ENCODE data around the gene LTN1.
"Not testable (repeated sequence)": the region's sequence is repeated elsewhere in the genome, so short reads cannot be mapped to it uniquely, and the experiment has no call there.

Gene LTN1, protein sequence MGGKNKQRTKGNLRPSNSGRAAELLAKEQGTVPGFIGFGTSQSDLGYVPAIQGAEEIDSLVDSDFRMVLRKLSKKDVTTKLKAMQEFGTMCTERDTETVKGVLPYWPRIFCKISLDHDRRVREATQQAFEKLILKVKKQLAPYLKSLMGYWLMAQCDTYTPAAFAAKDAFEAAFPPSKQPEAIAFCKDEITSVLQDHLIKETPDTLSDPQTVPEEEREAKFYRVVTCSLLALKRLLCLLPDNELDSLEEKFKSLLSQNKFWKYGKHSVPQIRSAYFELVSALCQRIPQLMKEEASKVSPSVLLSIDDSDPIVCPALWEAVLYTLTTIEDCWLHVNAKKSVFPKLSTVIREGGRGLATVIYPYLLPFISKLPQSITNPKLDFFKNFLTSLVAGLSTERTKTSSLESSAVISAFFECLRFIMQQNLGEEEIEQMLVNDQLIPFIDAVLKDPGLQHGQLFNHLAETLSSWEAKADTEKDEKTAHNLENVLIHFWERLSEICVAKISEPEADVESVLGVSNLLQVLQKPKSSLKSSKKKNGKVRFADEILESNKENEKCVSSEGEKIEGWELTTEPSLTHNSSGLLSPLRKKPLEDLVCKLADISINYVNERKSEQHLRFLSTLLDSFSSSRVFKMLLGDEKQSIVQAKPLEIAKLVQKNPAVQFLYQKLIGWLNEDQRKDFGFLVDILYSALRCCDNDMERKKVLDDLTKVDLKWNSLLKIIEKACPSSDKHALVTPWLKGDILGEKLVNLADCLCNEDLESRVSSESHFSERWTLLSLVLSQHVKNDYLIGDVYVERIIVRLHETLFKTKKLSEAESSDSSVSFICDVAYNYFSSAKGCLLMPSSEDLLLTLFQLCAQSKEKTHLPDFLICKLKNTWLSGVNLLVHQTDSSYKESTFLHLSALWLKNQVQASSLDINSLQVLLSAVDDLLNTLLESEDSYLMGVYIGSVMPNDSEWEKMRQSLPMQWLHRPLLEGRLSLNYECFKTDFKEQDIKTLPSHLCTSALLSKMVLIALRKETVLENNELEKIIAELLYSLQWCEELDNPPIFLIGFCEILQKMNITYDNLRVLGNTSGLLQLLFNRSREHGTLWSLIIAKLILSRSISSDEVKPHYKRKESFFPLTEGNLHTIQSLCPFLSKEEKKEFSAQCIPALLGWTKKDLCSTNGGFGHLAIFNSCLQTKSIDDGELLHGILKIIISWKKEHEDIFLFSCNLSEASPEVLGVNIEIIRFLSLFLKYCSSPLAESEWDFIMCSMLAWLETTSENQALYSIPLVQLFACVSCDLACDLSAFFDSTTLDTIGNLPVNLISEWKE (N-terminal part only)

DNA sequence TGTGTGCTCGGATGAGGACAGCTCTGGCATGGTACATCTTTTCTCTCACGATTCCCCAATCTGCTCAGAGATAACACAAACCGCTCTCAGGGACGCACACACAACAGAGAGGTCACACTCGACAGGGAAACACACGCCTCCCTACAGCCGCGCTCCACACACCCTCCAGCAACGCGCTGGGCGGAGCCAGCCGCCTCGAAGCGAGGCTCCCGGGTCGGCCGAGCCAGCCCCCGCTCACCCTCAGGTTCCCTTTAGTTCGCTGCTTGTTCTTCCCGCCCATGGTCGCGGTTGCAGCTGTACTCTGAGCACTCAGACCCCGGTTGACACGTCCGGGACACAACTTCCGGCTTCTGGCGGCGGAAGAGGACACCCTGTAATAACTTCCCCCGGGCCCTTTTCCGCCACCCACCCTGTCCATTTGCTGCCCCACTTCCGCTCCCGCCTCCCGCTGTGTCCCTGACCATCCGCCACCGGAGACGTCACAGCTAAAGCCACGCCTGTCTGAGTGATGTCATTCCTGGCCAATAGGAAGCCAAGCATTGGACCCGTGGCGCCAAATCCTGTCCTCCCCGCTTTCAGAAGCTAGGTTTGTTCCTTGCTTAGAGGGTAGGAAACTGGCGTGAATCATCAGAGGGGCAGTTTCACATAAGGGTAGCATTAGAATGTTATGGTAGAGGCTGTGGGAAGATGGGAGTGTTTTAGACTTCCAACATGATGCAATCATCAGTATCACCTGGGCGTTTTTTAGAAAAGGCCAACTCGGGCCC, at the start of gene LTN1:
LTN1 (minus strand) TSS at position 352 of the 767 bp plus-strand sequence; CDS start at position 280, 72 bp downstream.
- DNase-seq: peak; percentile 100

- no peak for DNase-seq
These were observed 42.0 kb upstream of the LTN1 start for GRCh38 chr21:29034678-29035077.

- no peak for DNase-seq
These were observed 41.2 kb upstream of the LTN1 start for GRCh38 chr21:29033871-29034270.

GRCh38 chr21:29033301-29033700, 40.6 kb upstream of the LTN1 start:
- no peak for DNase-seq

- no peak for DNase-seq
These were observed 38.2 kb upstream of the LTN1 start for GRCh38 chr21:29030909-29031308.

DNA sequence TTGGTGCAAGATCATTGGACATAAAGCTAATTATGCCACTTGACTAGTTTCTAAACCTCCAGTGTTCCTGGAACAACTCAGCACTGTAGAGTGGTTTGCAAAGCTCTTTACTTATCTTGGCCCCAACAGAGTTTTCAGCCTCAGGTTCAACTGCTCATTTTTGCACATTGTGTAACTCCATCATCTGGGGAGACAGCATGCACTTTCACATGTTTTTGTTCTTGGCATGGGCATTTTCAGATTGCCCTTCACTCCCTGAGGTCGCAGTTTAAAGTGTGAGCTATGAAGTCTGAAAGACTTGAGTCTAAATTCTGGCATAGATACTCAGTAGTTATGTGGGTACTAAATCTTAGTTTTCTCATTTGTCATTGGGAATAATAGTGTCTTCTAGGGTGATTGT, 36.8 kb upstream of the LTN1 start:
- no peak for DNase-seq

DNA sequence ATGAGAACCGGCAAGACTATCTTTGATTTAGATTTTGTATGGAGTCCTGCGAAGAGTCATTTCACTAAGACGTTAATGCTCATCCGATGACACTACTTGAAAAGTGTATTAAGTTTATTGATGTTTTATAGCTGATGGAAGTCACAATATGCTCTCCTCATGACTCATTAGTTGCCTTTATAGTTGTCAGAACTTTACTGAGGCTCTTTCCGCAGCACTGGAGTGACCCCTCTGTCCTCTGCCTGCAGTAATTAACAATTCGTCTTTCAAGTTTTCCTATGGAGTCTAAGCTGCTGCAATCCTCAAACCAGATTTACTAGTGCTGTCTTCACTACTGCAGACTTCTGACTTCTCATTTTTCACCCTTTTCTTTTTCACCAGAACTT, 32.6 kb upstream of the LTN1 start:
- DNase-seq: no peak

DNA sequence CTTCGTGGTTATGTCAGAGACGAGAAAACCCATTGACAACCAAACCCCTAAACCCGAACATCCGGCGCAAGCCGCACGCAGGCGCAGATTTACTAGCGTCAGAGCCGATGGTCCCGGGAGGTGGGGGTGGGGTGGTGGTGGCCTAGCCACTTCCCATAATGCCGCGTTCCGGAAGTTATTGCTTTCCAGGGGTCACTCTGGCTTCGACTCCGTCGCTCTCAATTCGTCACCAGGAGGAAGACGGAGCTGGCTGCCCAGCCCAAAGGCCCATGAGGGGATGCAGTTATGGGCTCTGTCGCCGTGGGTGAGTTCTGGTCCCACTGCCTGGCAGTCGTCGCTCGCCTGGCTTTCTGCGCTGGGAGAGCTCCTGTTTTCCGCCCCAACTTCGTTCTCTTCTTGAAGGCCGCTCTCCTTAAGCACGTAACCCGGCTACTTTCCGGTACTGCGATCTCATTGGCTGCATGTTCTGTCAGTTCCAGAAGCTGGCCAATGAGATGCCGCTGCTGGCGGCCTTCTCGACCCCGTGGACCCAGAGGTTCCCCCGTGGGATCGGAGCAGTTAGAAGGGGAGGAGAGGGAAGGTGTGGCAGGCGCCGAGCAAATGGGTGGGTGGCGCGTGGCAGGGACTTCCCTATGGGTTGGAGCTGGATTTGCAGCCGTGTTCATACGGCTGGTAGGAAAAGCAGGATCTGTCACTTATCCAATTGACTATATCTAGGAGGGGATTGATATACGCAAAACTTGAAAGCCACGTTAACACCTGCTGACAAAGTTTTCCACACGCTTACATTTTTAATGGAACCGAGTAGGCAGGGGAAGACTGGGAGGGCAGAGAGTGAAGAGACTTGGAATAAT, 32.0 kb upstream of the LTN1 start, which contains the start of gene USP16:
USP16 (plus strand) TSS at position 195 of the 854 bp plus-strand sequence. CDS start 3,246 bp downstream, outside the sequence.
- peak; percentile 99 for DNase-seq

DNA sequence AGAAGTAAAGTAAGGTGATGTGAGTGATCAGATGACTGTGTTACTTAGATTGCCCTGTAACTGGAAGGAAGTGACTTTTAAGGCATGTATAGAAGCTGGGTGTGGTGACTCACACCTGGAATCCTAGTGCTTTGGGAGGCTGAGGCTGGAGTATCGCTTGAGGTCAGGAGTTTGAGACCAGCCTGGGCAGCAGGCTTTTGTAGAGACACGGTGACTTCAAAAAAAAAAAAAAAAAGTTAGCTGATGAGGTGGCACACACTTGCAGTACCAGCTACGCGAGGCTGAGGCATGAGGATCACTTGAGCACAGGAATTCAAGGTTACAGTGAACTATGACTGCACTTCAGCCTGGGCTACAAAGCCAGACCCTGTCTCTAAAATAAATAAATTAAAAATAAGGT, 29.5 kb upstream of the LTN1 start:
- DNase-seq: no peak

GRCh38 chr21:29018540-29018939, 25.9 kb upstream of the LTN1 start:
- DNase-seq: no peak

- no peak for DNase-seq
These were observed 25.1 kb upstream of the LTN1 start for GRCh38 chr21:29017639-29018237.

- not testable (repeated sequence) for DNase-seq
These were observed 18.6 kb upstream of the LTN1 start for GRCh38 chr21:29011236-29011635.

DNA sequence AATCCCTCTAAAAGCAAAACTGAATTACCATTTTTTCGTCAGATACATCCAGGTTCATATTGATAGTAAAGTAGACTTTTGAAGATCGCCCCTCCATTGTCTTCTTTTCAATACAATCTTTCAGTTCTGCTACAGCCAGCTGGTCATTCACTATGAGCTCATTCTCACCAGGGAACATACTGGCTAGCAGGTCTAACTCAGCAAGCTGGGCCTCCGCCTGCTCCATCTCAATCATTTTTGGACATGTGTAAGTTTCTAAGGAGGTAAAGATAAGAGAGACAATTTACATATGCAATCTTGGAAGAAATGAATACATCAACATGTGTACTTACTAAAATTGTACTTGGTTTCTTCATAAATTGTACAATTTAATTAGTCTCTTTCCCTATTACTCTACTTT, 15.7 kb upstream of the LTN1 start:
- no peak for DNase-seq

GRCh38 chr21:29007810-29008209, 15.1 kb upstream of the LTN1 start:
- no peak for DNase-seq

DNA sequence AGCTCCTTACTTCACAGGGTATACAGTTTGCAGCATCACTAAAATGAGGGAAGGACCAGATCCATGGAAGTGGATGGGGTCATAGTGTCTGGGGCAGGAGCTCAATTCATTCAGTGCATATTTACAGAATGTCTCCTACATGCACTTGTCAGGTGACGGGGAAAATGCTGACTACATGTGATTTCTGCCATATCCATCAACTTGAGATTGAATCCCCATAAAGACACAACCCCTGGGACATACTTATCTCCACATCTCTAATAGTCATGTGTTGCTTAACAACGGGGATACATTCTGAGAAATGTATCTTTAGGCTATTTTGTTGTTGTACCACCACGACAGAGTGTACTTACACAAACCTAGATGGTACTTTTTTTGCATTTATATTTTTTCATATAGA, 14.5 kb upstream of the LTN1 start:
- no peak for DNase-seq

DNA sequence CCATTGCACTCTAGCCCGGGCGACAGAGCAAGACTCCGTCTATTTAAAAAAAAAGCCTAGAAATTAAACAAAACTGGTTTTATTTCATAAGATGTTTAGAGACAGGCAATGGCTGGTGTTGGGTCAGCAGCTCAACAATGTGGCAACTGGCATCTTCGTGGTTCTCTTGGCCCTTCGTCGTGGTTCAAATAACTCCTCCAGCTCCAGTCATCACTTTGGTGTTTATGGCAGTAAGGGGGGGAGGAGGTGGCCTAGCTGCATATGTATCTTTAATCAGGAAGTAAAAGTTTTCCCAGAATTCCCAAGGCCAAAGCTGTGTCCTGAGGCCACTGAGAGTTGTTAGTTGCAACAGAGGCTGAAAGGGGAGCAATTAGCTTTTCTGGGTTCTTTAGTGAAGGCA, 13.0 kb upstream of the LTN1 start:
- no peak for DNase-seq

GRCh38 chr21:29002442-29003144, 9.9 kb upstream of the LTN1 start:
- peak; percentile 98 for DNase-seq

DNA sequence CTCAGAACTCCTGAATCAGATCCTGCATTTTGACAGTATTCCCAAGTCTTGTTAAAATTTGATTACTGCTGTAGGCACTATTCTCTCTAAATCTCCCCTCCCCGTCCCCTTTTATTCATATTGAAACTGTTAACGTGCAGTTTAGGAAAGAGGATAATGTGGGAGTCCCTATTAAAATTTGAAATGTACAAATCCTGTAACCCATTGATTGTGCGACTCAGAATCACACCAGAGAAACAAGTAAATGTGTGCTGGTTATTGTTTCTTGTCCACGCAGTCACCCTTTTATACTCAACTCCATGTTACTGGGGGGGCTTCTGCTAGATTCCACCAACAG, 584 bp upstream of the LTN1 start:
- DNase-seq: no peak

- no peak for DNase-seq
These were observed 684 bp downstream of the LTN1 start for GRCh38 chr21:28991861-28992525.

DNA sequence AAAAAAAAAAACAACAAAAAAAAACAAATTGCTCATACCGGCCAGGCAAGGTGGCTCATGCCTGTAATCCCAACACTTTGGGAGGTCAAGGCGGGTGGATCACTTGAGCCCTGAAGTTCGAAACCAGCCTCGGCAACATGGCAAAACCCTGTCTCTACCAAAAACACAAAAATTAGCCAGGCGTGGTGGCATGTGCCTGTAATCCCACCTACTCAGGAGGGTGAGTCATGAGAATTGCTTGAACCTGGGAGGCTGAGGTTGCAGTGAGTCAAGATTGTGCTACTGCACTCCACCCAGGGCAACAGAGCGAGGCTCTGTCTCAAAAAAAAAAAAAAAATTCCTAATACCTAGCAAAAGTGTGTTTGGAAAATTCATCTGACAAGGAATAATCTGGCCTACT, 4.5 kb downstream of the LTN1 start:
- DNase-seq: not testable (repeated sequence)

All from NCI-H1694 (cell line).